Endothelial cell of umbilical vein (primary cell): ENCODE measurements around the gene ETNK2. TPM values are rescaled to one million over a fixed set of nuclear protein-coding genes. Genes with fewer than 3 reads are reported as not detected.

Source experiments
- BruUV-seq: library from RNA; stranded (reverse); fragments of 400-500 nt; replicated peaks from 2 replicates; lab custom pipeline; 2021; lab: Mats Ljungman, UMichigan
- CTCF ChIA-PET: fragments of 300-600, 350-600 bp; sonication (Branson Sonifier 250); formaldehyde crosslinking; loops from one replicate; lab custom pipeline; 2021; ENCODE audit warnings: antibody characterized with exemption, inconsistent platforms; lab: Charles Lee
- POLR2A ChIA-PET: fragments of 300-600, 350-600 bp; sonication (Branson Sonifier 250); formaldehyde crosslinking; loops from one replicate; lab custom pipeline; 2021; ENCODE audit warnings: antibody characterized with exemption, inconsistent platforms; lab: Charles Lee
- DNase-seq: peaks from one replicate; pipeline ENCODE4 v3.0.0-alpha.2; 2011; ENCODE audit warnings: low read depth, low spot score
- FAIRE-seq: peaks from 2 replicates; lab custom pipeline; 2011; peaks lifted over from hg19 to GRCh38; lab: Jason Lieb, UNC
- H2AFZ ChIP-seq: 2 replicates; pipeline ENCODE4 v1.6.0; 2012; ENCODE audit warnings: low read depth, low read length, control low read depth, inconsistent platforms
- H3K27ac ChIP-seq: 2 replicates; pipeline ENCODE4 v1.5.1; 2011; ENCODE audit warnings: low read depth, mild to moderate bottlenecking, control low read depth, low read length, moderate library complexity; ENCODE audit not compliant: insufficient read depth
- H3K27me3 ChIP-seq, 2 experiments: 2 replicates each; pipeline versions ENCODE4 v1.6.0 to v1.6.1; 2011; ENCODE audit warnings: low read length in 2 of 2, mixed read lengths in 1 of 2; ENCODE audit not compliant: control insufficient read depth in 2 of 2, insufficient read depth in 2 of 2
- H3K36me3 ChIP-seq, 2 experiments: 2 replicates in 1 of 2; 3 replicates in 1 of 2; pipeline ENCODE4 v1.5.1; 2011; ENCODE audit warnings: low read length in 2 of 2, mild to moderate bottlenecking in 1 of 2, moderate library complexity in 1 of 2; ENCODE audit not compliant: control insufficient read depth in 2 of 2, insufficient read depth in 2 of 2; ENCODE audit errors: extremely low read depth in 1 of 2
- H3K4me1 ChIP-seq: 3 replicates; pipeline ENCODE4 v1.5.1; 2011; ENCODE audit warnings: mild to moderate bottlenecking, low read length; ENCODE audit not compliant: control insufficient read depth, insufficient read depth; ENCODE audit errors: extremely low read depth
- H3K4me2 ChIP-seq: 2 replicates; pipeline ENCODE4 v1.6.1; 2011; ENCODE audit warnings: low read length, control low read depth, mixed read lengths; ENCODE audit not compliant: insufficient read depth
- H3K4me3 ChIP-seq, 3 experiments: fragments of 200-600 bp in 1 of 3; sonication (generic), shearing (Covaris generic) in 1 of 3; replicated peaks in 1 of 3; 2 replicates each; pipeline ENCODE4 v1.5.1; 2011 to 2016; ENCODE audit warnings: control low read depth in 3 of 3, low read length in 3 of 3, mild to moderate bottlenecking in 2 of 3, inconsistent platforms in 1 of 3, low read depth in 1 of 3, moderate library complexity in 1 of 3; ENCODE audit not compliant: insufficient read depth in 1 of 3
- H3K79me2 ChIP-seq: 2 replicates; pipeline ENCODE4 v1.6.0; 2012; ENCODE audit warnings: low read length, inconsistent platforms; ENCODE audit not compliant: control insufficient read depth, insufficient read depth
- H3K9ac ChIP-seq: replicated peaks from 2 replicates; pipeline ENCODE3; 2011; ENCODE audit warnings: low read length, control low read depth; ENCODE audit not compliant: insufficient read depth; ENCODE audit errors: extremely low read depth
- H3K9me1 ChIP-seq: replicated peaks from 3 replicates; pipeline ENCODE4 v1.6.0; 2011; ENCODE audit warnings: mild to moderate bottlenecking, low read length; ENCODE audit not compliant: control insufficient read depth, insufficient read depth; ENCODE audit errors: extremely low read depth
- H3K9me3 ChIP-seq: replicated peaks from 2 replicates; pipeline ENCODE4 v1.5.1; 2012; ENCODE audit warnings: low read length, inconsistent platforms; ENCODE audit not compliant: control insufficient read depth, insufficient read depth
- H4K20me1 ChIP-seq: replicated peaks from 2 replicates; pipeline ENCODE3; 2011; ENCODE audit warnings: mild to moderate bottlenecking, low read length; ENCODE audit not compliant: control insufficient read depth, insufficient read depth; ENCODE audit errors: extremely low read depth
- CTCF ChIP-seq, 2 donors: IDR thresholded peaks; 1 replicate in 1 of 2; 2 replicates in 1 of 2; pipeline ENCODE4 v1.5.1; 2011; ENCODE audit warnings: low read length in 2 of 2, mild to moderate bottlenecking in 2 of 2, moderate library complexity in 2 of 2, control low read depth in 1 of 2, inconsistent platforms in 1 of 2, low read depth in 1 of 2; ENCODE audit not compliant: insufficient read depth in 1 of 2; ENCODE audit errors: extremely low read depth in 1 of 2
- EZH2 ChIP-seq: IDR thresholded peaks from 2 replicates; pipeline ENCODE4 v1.6.1; 2012; ENCODE audit warnings: borderline replicate concordance, low read depth, mild to moderate bottlenecking, moderate library complexity, low read length, inconsistent platforms; ENCODE audit not compliant: severe bottlenecking
- FOS ChIP-seq: IDR thresholded peaks from 2 replicates; pipeline ENCODE4 v1.6.1; 2011; ENCODE audit warnings: mild to moderate bottlenecking, low read length, moderate library complexity, borderline replicate concordance; ENCODE audit not compliant: insufficient read depth
- GATA2 ChIP-seq: IDR thresholded peaks from 2 replicates; pipeline ENCODE4 v1.7.0; 2011; ENCODE audit warnings: low read depth, mild to moderate bottlenecking, moderate library complexity, mixed read lengths, low read length; ENCODE audit not compliant: insufficient read length, insufficient read depth
- JUN ChIP-seq: IDR thresholded peaks from 2 replicates; pipeline ENCODE4 v1.6.1; 2011; ENCODE audit warnings: borderline replicate concordance, low read depth; ENCODE audit not compliant: insufficient read length, insufficient read depth
- MYC ChIP-seq: IDR thresholded peaks from one replicate; pipeline ENCODE4 v1.6.1; 2011; ENCODE audit warnings: mild to moderate bottlenecking, low read depth, low read length
- POLR2A ChIP-seq: IDR thresholded peaks from 2 replicates; pipeline ENCODE4 v1.6.1; 2012; ENCODE audit warnings: low read depth, mild to moderate bottlenecking, control low read depth, low read length
- POLR2AphosphoS5 ChIP-seq: IDR thresholded peaks from 2 replicates; pipeline ENCODE4 v1.6.1; 2012; ENCODE audit warnings: low read depth, mild to moderate bottlenecking, control low read depth, low read length, moderate library complexity; ENCODE audit not compliant: insufficient read depth
- dilution Hi-C: fragments of 300-500 bp; cut with MboI; formaldehyde crosslinking; loops from one replicate; pipeline ENCODE4 v1.15.0; 2019; ENCODE audit warnings: low sequenced_read_pairs; ENCODE audit not compliant: extremely low pct_ligation_motif_present
- intact Hi-C: fragments of 100-400 bp; cut with micrococcal nuclease; formaldehyde crosslinking; loops from one replicate; pipeline ENCODE4 v1.10.0; 2022
- polyA plus RNA-seq, 4 experiments: library from polyadenylated mRNA; depleted of rRNA in 3 of 4; stranded (reverse) in 3 of 4; unstranded in 1 of 4; fragments of >200 nt; gene quantifications; 2 replicates each; pipeline versions ENCODE4 v1.2.1 to v1.2.3, GENCODE V29; 2011 to 2012; ENCODE audit warnings: missing spikeins in 1 of 4
- total RNA-seq: library from RNA; stranded (reverse); gene quantifications from 2 replicates; pipeline ENCODE4 v1.2.3, GENCODE V29; 2021
- TF ChIP-seq, protein P1 (sequence below): IDR thresholded peaks from 2 replicates; pipeline ENCODE4 v1.6.1; 2011; ENCODE audit not compliant: insufficient read depth, insufficient read length

The ETNK2 gene
- total and polyA plus RNA-seq, 2 donors (not counting 3 experiments of a cell fraction or from before 2014, with no cell fraction given) = 13.5 to 27.5 TPM

DNA sequence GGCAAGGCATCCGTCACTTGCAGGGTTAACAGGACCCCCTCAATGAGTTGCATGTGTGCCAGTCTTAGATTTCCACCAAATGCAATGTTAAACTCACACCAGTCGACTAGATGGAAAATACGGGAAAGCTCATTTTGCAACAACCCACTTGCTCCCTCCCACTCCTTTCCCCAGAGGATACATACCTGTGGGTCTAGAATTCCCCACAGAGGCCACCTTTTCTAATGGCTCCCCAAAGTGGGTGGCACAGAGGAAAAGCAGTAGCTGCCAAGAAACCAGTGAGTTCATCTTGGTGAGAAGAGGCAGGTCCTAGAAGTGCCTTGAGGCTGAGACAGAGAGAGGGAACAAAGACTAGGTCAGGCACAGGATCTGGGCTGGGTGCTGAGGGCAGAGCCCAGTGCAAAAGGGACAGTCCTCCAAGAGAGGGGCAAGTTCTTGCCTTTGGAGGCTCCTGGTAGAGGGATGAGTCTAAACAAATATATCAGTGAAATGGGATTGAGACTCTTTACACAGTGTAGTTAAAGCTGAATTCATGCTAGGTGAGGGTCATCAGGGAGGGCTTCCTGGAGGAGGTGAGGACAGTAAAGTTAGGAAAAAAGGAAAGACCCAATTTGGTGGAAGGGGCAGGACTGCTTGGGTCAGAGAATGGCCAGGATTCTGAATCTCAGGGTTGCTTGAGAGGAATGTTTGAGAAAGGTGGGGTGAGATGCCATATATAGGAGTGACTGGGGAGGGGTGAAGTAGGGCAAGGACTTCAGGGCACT, 40.9 kb upstream of the ETNK2 start:
- no peaks in the 10 kb centered on the region for H4K20me1 ChIP-seq
- H3K9me3 ChIP-seq = no peaks in the 10 kb centered on the region
- no peaks in the 10 kb centered on the region for H3K79me2 ChIP-seq
- no peak for TF ChIP-seq GATA2
- no peak for TF ChIP-seq POLR2AphosphoS5
- TF ChIP-seq CTCF (IDR thresholded peaks at IDR 0.05; ENCODE audit: extremely low read depth in 1 of 2, insufficient read depth in 1 of 2, low read depth in 1 of 2, low read length in 2 of 2) = no peak
- no peak for TF ChIP-seq EZH2
- TF ChIP-seq, protein P1, sequence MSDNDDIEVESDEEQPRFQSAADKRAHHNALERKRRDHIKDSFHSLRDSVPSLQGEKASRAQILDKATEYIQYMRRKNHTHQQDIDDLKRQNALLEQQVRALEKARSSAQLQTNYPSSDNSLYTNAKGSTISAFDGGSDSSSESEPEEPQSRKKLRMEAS = no peak
- no peak for TF ChIP-seq JUN
- no peak for TF ChIP-seq POLR2A
- no peak for TF ChIP-seq FOS
- TF ChIP-seq MYC = no peak
- no peak overlapping the region for H2AFZ ChIP-seq
- peaks cover 42% of the 10 kb centered on the region for H3K4me1 ChIP-seq
- dilution Hi-C loops = no loop called here
- H3K9ac ChIP-seq = no peak overlapping the region
- H3K4me2 ChIP-seq = no peak overlapping the region
- no peak for FAIRE-seq
- BruUV-seq = no TSS peak
- no peak for DNase-seq
- no peak overlapping the region for H3K27ac ChIP-seq
- no peaks in the 10 kb centered on the region for H3K36me3 ChIP-seq
- intact Hi-C loops = no loop called here
- ChIA-PET CTCF (interaction anchor here (0.6 to 7.2 kb wide), 2 partner anchors 13 to 30 kb away, joined by 3 to 85 read pairs; no protein-coding TSS in a partner anchor), POLR2A (no interaction called here)
- H3K9me1 ChIP-seq = no peaks in the 10 kb centered on the region
- no peak overlapping the region for H3K4me3 ChIP-seq
- no peaks in the 10 kb centered on the region for H3K27me3 ChIP-seq
